ENCODE measurements around the gene PRDM5.

The PRDM5 gene

DNA sequence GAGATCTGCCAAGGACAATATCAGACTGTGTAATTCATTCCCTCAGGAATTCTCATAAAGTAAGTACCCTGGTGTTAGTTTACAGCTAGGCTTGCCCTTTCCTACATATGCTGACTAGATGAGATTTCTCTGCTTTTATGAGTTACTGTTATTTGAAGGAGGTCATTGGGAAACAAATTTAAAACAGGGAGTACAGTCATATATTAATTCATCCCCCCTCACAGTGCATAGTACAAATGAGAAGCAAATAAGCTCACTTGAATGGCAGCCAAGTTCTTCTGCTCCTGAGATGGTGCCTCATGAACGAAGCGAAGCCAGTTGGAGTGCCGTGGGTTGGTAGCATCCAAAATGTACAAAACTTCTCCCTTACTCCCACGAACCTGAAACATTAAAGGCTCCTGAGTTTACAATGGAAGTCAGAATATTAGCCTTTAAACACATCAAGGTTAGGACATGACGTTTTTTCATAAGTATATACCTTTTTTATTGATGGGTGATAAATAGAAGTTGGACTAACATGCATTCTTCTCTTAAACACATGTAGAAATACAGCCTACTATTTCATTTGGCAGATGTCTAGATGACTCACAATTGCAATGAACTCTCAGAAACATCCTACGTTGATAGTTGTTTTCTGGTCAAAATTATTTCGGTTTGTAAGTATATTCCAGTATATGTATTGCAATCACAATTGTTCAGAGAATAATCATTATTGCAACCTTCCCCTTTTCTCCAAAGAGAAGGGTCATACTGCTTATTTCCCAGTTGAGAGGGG lies 69.2 kb downstream of the PRDM5 start:
- no peak for DNase-seq

DNA sequence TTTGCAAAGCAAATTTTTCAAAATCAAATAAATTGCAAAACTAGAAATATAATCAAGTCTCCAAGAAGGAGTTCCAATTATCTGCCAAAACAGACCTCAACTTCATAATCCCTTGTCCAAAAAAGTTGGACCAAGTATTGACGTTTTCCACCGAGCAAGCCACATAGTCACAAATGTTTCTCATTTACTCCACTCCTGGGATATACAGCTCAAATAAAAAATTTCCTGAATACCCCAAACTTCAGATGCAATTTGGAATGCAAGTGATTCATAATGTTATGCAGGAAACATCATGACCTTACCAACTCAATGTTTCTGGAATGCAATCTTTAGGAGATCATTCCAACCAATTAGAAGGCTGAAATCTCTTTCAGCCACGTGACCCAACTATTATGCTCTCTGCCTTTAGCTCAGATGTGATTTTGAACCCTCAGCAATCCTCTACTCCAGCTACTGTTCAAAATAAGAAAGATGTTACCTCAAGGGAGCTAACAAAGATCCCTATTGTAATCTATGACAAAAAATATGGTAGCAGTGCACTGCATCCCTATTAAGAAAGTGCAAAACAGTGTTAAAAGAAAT lies 72.4 kb downstream of the PRDM5 start:
- no peak for DNase-seq

DNA sequence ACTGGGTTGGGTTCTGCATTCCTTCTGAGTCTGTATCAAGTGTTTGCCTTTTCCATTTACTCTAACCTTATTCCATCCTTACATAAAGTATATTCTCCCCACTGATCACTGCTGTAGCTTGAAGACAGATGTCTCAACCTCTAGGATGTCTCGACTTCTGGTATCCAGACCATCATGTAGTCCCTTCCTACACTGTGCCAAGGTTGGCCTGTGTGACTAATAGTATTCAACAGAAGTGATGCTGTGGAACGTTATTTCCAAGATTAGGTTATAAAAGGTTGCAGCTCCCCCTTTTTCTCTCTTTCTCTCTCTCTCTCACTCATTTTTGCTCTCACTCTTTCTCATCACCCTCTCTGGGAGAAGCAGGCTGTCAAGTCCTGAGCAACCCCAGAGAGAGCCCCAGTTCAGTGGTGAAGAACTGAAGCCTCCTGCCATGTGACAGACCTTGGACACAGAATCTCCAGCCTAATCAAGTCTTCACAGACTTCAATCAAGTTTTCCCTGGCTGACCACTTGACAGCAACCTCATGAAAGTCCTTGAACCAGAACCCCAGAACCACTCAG lies 75.4 kb downstream of the PRDM5 start:
- DNase-seq = no peak

DNA sequence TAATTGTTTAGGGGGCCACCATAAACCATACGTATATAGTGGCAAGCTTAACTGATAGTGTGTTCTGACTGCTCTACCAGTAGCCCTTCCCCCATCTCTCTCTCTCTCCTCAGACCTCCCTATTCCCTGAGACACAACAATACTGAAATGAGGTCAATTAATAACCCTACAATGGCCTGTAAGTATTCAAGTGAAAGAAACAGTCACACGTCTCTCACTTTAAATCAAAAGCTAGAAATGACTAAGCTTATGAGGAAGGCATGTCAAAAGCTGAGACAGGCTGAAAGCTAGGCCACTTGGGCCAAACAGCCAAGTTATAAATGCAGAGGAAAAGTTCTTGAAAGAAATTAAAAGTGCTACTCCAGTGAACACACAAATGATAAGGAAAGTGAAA lies 78.0 kb downstream of the PRDM5 start:
- DNase-seq = no peak

DNA sequence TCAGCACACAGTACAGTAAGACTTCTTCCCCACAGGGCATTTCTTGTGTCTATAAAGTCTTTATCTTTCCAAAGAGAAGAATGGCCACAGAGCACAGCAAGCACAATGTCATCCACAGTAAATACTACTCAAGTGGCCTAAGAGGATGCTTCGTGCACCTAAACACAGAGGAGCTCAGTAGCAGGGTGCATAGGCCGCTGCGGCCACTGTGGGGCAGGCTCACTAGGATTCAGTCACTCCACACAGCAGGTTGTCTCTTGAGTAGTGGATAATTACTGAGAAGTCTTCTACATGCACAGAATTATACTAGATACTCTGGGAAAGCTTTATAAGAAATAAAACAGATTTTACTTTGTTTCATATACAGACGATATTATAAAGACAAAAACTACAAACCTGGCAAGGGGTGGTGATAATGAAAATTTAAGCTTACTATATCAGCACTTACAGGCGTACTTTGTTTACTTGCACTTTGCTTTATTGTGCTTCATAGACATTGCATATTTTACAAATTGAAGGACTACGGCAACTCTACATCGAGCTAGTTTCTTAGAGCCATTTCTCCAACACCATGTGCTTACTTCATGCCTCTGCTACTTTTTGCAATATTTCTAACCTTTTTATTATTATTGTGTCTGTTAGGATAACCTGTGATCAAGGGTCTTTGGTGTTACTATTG lies 78.5 kb downstream of the PRDM5 start:
- no peak for DNase-seq

DNA sequence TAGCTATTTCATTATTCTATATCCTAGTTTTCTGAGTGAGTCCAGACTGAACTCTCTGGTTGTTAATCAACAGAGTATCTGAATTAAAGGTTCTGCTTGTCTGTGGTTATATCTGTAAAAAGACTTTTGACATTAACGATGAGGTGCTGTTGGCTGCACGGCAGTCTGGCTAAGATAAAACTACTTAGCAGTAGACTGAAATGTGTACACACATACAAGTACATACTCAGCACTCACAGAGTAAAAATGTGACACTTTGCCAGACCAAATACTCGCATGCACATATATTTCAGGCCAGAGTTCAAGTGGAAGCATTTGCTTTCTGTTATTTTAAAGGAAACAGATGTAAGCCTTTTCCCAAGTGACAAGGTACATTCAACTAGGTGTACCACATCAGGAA lies 80.5 kb downstream of the PRDM5 start:
- no peak for DNase-seq

DNA sequence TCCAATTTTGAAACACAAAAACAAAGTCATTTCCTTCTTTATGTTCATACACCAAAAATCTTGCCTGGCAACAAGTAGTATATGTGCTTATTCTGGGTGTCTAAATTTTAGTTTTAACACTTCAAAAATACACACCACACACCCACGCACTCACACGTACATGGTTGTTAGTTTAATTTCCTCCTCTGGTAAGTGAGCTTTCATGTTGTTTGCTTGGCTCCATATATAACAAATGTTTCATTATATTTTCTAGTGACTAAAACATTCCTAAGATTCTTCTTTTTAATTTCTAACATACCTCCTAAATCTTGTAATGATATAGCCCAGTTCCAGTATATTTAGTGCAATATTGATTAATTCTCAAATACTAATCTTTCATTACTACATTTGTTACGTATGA lies 80.9 kb downstream of the PRDM5 start:
- no peak for DNase-seq

DNA sequence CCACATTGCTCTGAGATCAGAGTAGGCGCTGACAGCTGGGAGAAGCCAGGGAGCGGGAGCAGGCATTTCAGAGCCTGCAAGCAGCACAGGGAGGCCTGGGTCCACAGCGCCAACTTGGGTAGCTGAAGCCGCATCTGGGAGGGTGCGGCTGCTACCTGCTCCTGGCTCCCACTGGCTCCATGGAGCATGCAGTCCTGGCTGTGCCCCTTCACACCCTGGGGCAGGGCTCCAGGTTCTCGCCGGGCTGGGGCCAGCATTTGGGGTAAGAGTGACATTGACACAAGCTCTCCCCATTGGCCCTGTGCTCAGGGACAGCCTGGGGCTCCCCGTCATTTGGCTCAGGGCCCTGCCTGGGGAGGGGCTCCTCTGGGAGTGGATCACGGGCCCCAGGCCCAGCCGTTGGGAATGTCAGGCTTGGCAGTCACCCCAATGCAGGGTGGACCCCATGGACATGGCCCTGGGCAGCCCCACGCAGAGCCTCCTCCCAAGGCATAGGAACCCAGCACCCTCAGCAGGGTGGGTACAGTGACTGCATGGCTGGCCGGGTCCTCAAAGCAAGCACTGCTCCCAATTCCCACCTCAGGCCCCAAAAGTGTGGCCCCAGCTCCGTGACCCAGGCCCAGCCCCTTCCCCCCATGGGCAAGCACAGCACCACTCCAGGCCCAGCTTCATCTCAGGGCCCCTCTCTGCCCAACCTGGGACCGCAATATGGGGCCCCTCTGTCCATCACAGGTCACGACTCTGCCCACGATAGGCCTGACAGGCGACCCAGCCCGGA lies 82.4 kb downstream of the PRDM5 start:
- no peak for DNase-seq

DNA sequence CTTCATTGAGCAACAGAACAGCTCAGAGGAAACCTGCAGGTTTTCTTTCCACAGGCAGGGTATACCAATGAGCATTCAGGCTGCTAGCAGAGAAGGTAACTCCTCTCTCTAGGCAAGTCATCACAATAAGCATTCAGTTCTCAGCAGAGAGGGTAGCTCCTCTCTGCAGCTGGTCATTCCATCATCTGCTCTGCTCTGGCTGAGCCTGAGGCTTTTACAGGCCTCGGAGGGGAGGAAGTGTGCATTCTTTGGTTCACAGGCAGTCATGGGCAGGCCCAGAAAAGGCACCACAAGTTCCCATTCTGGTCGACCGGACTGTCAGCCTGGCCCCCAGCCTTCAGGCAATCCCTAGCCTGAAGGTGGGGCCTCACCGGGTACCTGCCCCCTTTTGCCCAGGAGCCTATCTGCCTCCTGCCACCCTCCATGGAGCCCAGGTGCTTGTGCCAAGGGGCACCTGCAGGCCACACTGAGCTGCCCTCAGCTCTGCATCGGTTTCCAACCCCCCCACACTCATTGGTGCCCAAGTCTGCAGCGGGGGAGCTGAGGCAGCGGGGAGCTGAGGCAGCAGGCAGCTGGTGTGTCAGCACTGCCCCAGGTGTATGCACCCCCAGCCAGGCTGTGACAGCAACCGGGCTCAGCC lies 83.1 kb downstream of the PRDM5 start:
- DNase-seq = no peak

DNA sequence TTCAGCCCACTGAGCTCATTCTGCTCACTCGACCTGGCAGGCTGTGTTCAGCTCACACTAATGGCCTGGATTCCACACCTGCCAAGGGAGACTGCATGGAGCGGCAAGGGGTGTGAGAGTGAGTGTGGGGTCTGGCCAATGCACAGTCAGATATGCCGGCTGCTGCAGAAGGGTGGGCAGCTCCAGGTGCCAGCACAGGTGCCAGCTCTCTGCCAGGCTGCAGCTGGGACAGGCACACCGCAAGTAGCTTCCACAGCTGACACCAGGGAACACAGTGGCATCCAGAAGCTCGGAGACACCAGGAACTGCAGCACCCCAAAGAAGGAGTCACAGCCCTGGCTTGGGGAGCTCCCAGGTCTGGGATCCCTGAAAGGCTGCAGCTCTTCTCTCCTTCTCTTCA lies 83.7 kb downstream of the PRDM5 start:
- no peak for DNase-seq

DNA sequence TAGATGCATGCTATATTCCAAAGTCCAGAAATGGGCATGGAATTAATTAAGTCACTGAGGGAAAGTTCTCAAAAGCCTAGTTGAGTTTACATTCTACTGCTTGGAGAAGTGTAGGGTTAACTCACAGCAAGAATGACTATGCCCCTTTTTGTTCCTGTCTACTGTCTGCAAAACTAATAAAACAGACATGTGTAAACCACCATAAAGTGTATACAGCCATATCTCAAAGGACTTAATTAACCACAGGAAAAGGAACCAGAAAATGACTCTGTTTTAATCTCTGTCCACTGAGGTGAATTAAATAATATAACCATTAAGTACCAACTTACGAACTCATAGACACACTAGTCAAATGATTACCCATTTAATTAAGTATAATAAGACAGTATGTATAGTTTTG lies 84.9 kb downstream of the PRDM5 start:
- DNase-seq = no peak

DNA sequence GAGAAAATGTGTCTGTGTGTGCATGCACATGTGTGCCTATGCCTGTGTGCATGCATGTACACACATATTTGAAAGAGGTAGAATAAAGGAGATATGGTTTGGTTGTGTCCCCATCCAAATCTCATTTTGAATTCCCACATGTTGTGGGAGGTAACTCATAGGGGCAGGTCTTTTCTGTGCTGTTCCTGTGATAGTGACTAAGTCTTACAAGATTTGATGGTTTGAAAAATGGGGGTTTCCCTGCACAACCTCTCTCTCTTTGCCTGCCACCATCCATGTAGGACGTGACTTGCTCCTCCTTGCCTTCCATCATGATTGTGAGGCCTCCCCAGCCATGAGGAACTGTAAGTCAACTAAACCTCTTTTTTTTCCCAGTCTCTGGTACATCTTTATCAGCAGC lies 87.2 kb downstream of the PRDM5 start:
- DNase-seq = no peak

DNA sequence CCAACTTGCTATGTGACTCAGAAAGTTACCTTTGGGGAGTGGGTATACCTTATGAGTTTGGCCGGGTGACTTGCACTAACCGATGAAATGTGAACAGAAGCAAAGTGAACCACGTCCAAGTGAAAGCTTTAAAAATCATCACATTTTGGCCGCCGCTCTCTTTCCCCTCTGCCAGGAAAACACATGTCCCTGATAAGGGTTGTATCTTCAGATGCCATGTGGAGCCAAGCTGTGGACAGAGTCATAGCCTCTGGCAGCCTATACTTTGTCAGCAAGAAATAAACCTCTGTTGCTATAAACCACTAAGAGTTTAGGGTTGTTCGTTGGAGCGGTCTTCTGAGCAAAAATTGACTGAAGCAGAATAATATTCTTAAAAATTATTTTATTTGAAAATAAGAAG lies 92.3 kb downstream of the PRDM5 start:
- no peak for DNase-seq

DNA sequence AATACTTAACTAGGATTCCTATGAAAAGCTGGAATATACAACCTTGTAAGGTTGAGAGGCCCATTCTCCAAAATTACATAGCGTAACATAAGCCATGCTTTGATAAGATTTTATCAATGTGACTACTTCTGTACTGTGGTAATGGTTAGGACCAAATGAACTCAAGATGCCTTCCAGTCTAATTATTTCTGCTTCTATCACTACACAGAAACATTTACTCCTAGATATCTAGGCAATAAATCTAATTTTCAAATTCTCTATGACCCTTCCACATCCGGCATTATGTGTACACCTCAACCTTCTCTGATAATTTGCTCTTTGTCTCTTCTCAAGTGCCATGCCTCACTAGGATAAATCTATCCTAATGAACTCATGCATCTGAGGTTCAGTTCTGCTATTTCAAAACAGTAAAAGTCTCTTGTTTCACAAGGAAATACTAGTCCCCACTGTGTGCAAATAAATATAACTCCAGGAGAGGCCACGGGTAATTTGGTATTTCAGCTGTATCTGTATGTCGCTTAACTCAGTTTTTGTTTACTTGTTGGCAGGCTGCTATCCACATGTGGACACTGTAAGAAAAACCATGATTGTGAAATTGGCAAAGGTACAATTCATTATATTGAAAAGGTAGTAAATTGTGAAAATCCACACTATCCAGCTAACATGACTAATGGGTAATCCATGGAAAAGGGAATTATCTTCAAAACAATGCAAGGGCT lies 93.3 kb downstream of the PRDM5 start:
- DNase-seq = no peak

DNA sequence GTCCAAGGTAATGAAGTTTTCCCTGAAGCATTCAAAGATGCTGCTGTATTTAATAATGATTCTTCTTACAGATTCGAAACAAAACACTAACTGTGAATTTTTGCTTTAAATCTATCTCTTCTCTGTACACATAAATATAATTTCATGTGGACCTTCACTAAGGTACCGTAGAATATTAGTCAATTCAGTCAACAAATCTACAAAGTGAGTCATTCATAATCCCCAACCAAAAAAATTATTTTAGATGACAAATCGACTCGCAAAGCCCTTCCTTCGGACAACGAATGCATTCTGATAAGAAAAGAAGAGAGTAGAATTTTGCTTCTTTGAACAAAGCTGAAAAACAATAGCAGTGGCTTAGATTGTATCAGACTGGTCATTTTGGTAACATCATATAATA lies 95.7 kb downstream of the PRDM5 start:
- no peak for DNase-seq

DNA sequence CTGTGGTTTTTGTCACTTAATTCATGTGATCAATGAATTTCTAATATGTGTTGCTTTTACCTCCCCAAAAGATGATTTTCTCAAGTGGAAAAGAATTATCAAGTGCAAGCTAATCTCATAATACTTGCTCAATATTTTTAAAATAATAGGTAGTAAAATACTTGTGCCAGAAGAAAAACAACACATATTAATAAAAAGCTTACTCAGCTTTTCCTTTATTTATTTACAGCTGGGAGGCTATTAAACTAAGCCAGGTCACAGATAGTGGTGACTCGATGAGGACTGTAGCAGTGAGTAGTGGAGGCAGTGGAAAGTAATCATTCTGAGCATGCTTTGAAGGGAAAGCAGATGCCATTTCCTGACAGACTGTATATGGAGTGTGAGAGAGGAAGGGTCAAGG lies 96.1 kb downstream of the PRDM5 start:
- DNase-seq = no peak

DNA sequence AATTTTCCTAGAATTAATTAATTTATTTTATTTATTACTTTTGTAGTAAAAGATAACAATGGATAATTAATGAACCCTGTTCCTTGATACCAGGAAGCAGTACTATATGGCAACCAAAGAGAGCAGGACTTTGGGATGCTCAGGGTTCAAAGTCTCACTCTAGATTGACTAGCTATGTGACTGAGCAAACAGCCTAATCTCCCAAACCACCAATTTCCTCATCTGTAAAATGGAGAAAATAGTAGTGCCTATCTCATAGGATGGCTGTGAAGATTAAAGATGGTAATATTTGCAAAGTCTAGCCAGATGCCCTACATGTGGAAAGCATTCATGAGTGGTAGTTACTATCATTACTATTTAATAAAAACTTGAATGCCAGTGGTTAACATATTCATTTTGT lies 97.6 kb downstream of the PRDM5 start:
- DNase-seq = no peak

DNA sequence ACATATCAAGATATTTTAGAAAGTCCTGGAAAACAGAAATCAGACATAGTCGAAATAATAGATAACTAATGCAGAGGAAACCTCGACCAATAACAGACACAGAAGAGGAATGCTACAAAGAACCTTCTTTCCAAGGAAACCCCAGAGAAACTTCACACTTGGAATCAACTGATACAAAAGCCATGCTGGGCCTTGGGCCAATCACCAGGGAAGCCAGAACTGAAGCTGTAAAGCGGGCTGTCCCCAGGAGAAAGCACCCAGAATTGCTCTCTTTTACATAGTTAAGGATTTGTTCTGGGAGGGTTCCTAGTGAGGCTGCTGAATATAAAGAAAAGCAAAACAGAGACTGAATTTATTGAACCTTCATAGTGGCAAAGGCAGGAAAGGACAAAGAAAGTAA lies 100.5 kb downstream of the PRDM5 start:
- no peak for DNase-seq

DNA sequence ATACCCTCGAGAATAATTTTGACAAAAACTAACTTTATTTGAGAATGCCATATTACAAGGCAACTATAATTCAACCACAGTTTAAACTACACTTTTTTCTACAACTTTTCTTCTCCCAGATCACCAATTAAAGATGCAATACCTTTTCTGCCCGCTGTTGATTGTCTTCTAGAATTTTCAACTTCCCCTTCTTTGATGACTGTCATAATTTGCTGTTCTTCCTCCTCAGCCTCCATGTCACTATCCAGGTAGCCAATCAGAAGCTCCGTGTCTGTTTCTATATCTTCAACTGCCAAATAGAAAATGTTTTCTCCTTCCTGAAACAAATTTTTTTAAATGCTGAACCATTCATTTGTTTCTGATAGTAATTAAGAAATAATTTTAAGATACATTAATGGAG lies 101.5 kb downstream of the PRDM5 start:
- DNase-seq = no peak

DNA sequence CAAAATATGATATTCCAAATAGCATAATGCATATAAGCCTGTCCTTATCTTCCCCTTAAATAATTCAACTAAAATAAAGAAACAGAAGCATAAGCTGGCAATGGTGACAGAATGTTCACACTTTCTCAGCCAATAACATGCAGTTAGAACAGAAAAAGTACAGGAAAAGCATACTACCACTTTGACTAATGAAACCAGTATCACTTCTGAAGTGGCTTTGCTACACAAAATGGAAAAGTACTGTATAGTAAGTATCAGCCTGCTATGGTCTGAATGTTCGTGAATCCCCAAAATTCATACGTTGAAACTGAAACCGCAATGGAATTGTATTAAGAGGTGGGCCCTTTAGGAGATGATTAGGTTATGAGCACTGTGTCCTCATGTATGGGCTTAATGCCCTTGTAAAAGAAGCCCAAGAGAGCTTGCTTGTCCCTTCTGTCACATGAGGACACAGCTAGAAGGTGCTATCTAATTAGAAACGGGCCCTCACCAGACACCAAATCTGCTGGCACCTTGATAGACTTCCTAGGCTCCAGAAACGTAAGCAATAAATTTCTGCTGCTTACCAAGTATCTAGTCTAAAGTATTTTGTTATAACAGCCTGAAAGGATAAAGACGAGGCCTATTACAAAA lies 102.6 kb downstream of the PRDM5 start:
- no peak for DNase-seq

DNA sequence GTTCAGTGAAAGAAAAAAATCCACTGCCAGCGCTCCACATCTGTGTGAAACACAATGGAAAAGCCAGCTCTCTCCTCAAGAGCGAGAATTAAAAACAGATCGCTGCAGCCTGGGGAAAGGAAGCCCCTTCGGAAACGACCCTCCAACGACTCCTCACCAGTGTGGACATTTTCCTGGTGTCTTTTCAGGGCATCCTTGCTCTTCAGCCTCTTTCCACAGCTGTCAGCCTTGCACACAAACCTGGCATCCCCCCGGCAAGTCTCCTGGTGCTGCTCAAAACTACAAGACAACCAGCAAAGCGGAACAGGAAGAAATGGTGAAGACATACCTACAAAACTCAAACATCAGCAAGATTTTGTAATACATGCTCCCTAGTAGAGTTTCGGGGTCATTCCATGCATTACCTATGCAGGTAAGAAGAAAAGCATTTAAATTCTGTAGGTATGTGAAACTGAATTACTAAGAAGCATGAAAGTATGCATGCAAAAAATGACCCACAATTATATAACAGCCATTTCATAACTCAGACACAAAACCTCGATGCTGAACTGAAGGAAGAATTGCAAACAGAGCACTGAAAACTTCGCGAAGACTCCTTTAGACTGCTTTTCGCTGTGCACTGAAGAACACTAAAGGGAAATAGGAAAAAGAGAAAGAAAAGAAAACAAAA lies 106.1 kb downstream of the PRDM5 start:
- no peak for DNase-seq

All from activated CD4-positive, alpha-beta T cell treated with anti-CD3 and anti-CD28 coated beads for 1 hour (primary cell).